ENCODE data around the gene HEXB. TPM values are rescaled to one million over a fixed set of nuclear protein-coding genes. Genes with fewer than 3 reads are reported as not detected.
"Not testable (repeated sequence)": the region's sequence is repeated elsewhere in the genome, so short reads cannot be mapped to it uniquely, and the experiment has no call there.

Gene HEXB
- total RNA-seq, 3 donors from 2014 or later: 123 to 218 (median 145) TPM

DNA sequence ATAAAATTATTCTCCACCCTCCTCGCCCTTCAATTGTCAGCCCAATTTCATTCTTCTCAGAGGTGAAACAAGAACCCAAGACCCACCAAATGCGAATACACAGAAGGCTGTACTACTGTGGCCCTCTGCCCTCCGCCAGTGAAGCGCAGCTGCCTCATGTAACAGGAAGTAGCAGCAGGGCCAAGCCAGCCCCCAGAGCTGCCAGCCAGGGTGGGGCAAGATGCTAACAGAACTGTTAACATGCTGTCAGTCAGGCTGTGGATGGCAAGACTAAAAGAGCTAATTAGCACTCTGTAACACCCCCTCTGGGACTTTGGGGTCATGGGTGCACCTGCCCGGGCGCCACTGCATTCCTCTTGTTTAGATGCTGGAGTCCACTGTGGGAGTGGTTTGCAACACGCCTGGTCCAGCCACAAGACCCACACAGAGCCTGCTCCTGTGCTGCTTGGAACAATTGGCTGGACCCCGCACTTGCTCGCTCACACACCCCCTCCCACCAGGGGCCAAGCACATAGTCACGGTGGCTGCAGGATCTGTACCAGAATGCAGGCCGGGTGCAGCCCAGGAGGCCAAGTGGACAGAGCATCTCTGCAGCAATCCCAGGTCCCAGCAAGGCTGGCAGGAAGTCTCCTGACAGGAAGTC, 14.5 kb upstream of the HEXB start:
- Histone ChIP-seq H3K4me1 (peaks cover 0 to 10% of the 10 kb centered on the region in 2 donors), H3K36me3 (no peaks in the 10 kb centered on the region), H3K9me3 (no peaks in the 10 kb centered on the region), H3K27ac (no peak overlapping the region), H3K27me3 (no peaks in the 10 kb centered on the region), H3K4me3 (no peak overlapping the region)
- DNase-seq (ENCODE audit: low spot score in 2 of 2): no peak
- TF ChIP-seq, protein P1, sequence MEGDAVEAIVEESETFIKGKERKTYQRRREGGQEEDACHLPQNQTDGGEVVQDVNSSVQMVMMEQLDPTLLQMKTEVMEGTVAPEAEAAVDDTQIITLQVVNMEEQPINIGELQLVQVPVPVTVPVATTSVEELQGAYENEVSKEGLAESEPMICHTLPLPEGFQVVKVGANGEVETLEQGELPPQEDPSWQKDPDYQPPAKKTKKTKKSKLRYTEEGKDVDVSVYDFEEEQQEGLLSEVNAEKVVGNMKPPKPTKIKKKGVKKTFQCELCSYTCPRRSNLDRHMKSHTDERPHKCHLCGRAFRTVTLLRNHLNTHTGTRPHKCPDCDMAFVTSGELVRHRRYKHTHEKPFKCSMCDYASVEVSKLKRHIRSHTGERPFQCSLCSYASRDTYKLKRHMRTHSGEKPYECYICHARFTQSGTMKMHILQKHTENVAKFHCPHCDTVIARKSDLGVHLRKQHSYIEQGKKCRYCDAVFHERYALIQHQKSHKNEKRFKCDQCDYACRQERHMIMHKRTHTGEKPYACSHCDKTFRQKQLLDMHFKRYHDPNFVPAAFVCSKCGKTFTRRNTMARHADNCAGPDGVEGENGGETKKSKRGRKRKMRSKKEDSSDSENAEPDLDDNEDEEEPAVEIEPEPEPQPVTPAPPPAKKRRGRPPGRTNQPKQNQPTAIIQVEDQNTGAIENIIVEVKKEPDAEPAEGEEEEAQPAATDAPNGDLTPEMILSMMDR (IDR thresholded peaks at IDR 0.05): no peak
- TF ChIP-seq POLR2A (IDR thresholded peaks at IDR 0.05) (no peak), POLR2AphosphoS5 (IDR thresholded peaks at IDR 0.05) (no peak)
- intact Hi-C loops (cut with DNase I; ENCODE audit: low total_unique reads): no loop called here

GRCh38 chr5:74672215-74672877, 12.7 kb upstream of the HEXB start:
- Histone ChIP-seq H3K4me1 (peaks cover 0 to 10% of the 10 kb centered on the region in 2 donors), H3K4me3 (no peak overlapping the region), H3K27ac (no peak overlapping the region), H3K27me3 (no peaks in the 10 kb centered on the region), H3K36me3 (no peaks in the 10 kb centered on the region), H3K9me3 (no peaks in the 10 kb centered on the region)
- no peak for DNase-seq (ENCODE audit: low spot score in 2 of 2)
- intact Hi-C loops (cut with DNase I; ENCODE audit: low total_unique reads): no loop called here
- TF ChIP-seq POLR2AphosphoS5 (IDR thresholded peaks at IDR 0.05) (no peak), POLR2A (IDR thresholded peaks at IDR 0.05) (no peak)
- TF ChIP-seq, protein P1 (IDR thresholded peaks at IDR 0.05): no peak

- Histone ChIP-seq H3K27me3 (no peaks in the 10 kb centered on the region), H3K36me3 (no peaks in the 10 kb centered on the region), H3K9me3 (no peaks in the 10 kb centered on the region), H3K4me1 (peaks cover 0 to 10% of the 10 kb centered on the region in 2 donors), H3K27ac (peak overlapping the region; percentile 7 to 46), H3K4me3 (peak overlapping the region; percentile 20 to 57 (median 23))
- DNase-seq (ENCODE audit: low spot score in 2 of 2): no peak
- TF ChIP-seq, protein P1 (IDR thresholded peaks at IDR 0.05): peak; percentile 10 to 40 (median 29)
- no peak for TF ChIP-seq POLR2AphosphoS5 (IDR thresholded peaks at IDR 0.05)
- intact Hi-C loops (cut with DNase I; ENCODE audit: low total_unique reads): no loop called here
Measured at GRCh38 chr5:74673011-74673790, 11.8 kb upstream of the HEXB start.

GRCh38 chr5:74676466-74676865, 8.6 kb upstream of the HEXB start:
- intact Hi-C loops (cut with DNase I; ENCODE audit: low total_unique reads); H3K4me3 ChIP-seq: not testable (repeated sequence)

GRCh38 chr5:74678123-74678522, 6.9 kb upstream of the HEXB start:
- H3K4me3 ChIP-seq; H3K36me3 ChIP-seq; DNase-seq (ENCODE audit: low spot score in 2 of 2); H3K27me3 ChIP-seq; intact Hi-C loops (cut with DNase I; ENCODE audit: low total_unique reads); H3K4me1 ChIP-seq; H3K27ac ChIP-seq; H3K9me3 ChIP-seq: not testable (repeated sequence)

More at GRCh38 chr5:74676466-74676865, 8.6 kb upstream of the HEXB start:
- not testable (repeated sequence) for H3K27ac ChIP-seq; H3K4me1 ChIP-seq; H3K27me3 ChIP-seq; DNase-seq (ENCODE audit: low spot score in 2 of 2); H3K9me3 ChIP-seq; H3K36me3 ChIP-seq

- H3K9me3 ChIP-seq; intact Hi-C loops (cut with DNase I; ENCODE audit: low total_unique reads); H3K36me3 ChIP-seq; H3K4me3 ChIP-seq; H3K27ac ChIP-seq; H3K4me1 ChIP-seq; DNase-seq (ENCODE audit: low spot score in 2 of 2); H3K27me3 ChIP-seq: not testable (repeated sequence)
Measured at GRCh38 chr5:74679300-74679699, 5.7 kb upstream of the HEXB start.
